HG02938 (cell line): ENCODE measurements around the gene SEMA3G.

Experiments
- ATAC-seq: cut with Tn5 transposase; IDR thresholded peaks from one replicate; pipeline ENCODE4 v1.9.1; 2021; ENCODE audit warnings: mild to moderate bottlenecking, moderate library complexity; ENCODE audit not compliant: unreplicated experiment

SEMA3G gene

DNA sequence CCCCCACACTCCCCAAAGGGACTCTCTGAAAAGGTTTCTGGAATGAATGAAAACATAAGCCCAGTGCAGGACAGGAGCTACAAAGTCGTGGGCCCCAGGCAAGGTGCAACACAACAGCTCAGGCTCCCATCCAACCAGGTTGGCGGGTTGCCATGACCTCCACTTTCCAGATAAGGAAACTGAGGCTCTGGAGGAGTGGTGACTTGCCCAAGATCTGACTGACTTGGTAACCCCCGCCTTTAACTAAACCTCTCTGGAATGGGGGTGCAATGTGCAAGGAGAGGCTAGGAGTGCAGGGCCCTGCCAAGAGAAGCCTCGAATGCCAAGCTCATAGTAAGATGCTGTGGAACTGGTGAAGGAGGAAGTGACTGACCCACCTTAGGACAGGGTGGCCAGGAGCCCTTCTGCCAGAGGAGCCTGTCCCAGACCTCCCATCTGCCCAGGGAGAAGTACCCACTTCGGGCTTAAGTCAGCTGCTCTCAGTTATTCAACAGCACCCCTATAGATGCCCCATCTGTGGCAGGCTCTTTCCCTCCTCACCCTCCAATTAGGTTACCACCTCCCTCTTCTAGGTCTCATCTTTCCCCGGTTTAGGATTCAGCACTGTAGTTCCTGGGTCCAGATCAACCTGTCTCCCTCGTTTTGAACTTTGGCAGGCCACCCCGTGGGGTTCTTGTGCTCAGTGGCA is 9.5 kb upstream of the SEMA3G start:
- no peak for ATAC-seq

DNA sequence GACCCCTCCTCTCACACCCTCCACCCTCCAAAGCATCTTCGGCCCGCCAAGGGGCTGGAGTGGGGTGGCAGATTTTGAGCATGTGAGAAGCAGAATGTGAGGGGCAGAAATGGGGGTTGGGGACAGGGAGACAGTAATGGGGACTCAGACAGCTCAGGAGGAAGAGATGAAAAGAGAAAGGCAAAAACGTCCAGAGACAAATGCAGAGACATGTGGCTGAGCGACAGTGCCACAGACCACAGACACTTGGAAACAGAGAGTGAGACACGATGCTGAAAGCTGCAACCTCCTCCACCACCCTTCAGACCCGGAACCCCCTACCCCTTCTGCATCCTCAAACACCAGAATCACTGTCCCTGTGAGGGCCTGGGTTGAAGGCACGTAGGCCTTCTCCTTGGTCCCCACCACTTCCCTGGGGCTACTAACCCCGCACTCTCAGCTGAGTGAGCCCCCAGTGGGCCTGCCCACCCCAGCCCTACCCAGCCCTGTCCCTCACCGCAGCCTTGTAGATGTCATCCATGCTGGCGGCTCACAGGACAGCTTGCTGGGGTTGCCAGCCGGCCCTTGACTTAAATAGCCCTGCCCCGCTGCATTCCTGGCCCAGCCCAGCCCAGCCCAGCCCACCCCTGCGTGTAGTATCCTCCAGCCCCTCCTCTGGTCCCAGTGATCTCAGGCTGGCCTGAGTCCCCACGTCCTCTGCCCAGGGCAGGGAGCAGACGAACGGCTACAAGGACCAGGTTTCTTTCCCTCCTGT is 8.8 kb upstream of the SEMA3G start, which contains the start of gene TNNC1:
TNNC1 (minus strand) TSS at position 546 of the 754 bp plus-strand sequence; CDS start at position 520, 26 bp downstream.
- no peak for ATAC-seq

GRCh38 chr3:52452570-52453221 is 7.8 kb upstream of the SEMA3G start:
- no peak for ATAC-seq

- ATAC-seq: no peak
Measured at GRCh38 chr3:52452126-52452525, 7.2 kb upstream of the SEMA3G start.

- ATAC-seq: no peak
Measured at GRCh38 chr3:52451237-52452083, 6.6 kb upstream of the SEMA3G start.

DNA sequence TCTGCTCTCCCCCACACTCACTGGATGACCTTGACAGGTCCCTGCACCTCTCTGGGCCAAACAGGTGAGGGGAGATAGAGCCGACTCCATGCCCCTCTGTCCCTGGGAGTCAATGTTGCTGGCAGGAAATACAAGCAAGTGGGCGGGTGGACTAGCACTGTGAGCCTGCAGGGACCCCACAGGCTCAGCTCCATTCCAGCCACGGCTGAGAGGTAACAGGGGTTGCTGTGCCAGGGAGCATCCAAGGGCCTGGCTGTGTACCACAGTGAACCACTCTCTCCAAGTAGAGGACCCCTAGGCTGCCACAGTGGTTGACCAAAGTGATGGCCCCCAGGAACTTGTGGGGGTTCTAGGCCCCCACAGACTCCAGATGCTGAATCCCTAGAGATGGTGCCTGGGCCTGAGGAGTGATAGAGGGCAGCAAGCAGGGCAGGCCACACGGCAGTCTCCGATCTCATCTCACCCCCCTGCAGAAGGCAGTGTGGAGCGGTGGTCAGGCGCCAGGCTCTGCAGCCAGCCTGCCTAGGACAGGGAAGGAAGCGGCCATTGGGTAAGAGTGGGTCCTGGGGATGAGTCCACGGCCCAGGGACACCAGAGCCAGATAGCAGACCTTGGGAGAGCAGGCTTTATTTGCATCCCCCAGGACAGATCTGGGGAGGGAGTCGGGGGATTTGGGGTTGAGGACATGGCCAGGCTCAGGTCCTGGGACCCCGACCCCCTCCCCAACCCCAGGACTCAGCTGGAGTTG is 5.8 kb upstream of the SEMA3G start:
- ATAC-seq: no peak

GRCh38 chr3:52447512-52448355 is 2.8 kb upstream of the SEMA3G start:
- no peak for ATAC-seq

- ATAC-seq: no peak
Measured at GRCh38 chr3:52446631-52447511, 2.0 kb upstream of the SEMA3G start.

- no peak for ATAC-seq
Measured at GRCh38 chr3:52446042-52446441, 1.1 kb upstream of the SEMA3G start.

DNA sequence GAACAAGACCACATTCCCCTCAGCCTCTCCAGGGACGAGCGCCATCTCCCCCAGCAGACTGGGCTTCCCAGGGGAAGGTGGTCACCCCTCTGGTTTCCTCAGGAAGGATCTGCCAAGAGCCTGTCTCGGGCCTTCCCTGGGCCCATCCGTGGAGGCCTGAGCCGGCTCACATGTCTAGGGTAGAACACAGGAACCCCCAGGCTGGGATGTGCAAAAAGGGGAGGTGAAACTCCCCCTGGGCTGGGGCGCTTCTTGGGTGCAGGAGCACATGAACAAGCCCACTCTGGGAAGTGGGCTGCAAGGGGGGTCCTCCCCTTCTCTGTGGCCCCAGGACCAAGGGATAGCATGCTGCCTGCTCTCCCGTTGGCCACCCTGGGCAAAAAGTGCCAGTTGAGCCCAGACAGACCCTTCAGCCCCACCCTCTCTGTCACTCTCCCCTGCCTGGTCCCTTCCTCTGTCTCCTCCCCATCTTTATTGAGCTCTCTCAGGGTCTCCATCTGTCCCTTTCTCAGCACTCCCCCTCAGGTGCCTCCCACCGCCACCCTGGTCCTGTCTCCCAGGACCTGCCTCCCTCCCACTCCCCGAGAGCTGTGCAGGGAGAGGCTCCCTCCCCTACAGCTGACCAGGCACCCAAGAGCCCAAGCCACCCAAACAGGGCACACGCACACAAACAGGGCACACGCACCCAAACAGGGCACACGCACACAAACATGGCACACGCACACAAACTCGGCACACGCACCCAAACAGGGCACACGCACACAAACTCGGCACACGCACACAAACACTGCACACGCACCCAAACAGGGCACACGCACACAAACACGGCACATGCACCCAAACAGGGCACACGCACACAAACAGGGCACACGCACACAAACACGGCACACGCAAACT is 864 bp downstream of the SEMA3G start:
- ATAC-seq: no peak

DNA sequence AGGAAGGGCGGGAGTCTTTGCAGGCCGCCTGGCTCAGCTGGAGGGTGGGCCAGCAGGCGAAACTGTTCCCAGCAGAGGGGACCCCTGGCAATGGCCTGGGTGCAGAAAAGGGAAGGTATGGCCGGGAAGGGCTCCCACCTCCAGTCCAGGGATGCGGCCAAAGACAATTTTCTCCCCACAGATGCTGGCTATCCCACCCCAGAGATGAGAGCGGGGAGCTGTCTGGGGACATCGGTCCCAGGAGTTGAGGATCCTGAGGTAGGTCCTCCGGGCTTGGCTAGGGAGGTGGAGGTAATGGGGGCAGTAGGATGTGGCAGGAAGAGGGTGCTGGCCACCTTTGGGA is 1.7 kb downstream of the SEMA3G start:
- no peak for ATAC-seq

DNA sequence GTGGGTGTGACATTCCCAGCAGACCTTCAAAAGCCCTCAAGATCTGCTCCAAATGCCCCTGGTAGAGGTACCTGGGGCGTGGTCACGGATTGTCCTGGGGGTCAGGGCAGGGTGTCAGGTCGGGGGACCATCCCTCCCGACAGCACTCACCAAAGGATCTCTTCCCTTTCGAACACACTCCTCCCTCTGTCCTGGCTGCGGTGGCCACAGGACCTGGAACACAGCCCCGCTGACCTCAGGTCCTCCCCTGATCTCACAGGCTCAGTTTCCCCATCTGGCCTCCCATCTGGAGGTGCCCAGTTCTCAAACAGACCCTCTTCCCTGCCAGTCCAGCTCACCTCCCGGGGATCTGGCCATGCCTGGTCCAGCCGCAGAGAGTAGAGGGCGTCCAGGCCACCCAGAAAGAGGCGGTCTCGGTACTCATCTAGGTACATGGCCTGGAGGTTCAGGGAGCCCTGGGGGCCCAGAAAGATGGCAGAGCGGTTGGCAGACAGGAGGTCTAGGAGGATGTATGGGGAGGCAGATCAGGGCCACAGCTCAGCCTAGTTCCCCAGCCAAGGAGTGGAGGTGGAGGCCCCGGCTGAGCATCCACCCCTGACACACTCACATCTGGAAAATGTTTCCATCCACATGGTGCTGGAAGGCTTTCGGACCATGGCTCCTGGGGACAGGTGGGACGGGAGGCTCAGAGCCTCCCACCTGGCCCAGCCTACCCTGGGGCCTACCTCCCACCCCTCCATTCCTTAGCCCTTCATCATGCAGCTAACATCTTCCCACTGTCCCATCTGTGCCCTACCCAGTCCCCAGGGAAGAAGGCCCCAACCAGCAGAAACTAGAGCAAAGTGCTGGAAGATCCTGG is 2.3 kb downstream of the SEMA3G start:
- ATAC-seq: no peak

DNA sequence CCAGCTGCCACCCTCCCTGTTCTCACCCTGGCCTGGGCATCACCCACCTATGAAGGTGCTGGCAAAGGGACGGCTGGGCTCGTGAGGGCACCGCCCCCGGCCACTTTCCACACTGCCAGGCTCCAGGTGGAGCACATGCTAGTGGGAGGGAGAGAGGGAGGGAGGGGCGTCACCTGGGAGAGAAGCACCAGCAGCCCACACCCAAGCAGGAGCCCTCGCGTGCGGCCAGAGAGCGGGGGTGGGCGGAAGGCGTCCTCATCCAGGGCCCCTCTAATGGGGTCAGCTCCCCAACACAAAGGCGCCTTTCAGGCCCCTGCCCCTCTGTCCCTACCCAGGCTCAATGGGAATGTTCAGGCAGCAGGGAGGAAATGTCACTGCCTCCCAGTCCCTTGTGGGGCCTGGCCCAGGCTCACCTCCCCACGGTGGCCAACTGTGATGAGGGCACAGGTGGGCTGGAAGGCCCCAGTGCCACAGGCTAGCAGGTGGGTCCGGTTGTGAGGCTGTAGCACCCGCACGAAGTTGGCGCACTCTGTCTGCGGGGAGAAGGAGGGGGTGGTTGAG is 3.1 kb downstream of the SEMA3G start:
- no peak for ATAC-seq

DNA sequence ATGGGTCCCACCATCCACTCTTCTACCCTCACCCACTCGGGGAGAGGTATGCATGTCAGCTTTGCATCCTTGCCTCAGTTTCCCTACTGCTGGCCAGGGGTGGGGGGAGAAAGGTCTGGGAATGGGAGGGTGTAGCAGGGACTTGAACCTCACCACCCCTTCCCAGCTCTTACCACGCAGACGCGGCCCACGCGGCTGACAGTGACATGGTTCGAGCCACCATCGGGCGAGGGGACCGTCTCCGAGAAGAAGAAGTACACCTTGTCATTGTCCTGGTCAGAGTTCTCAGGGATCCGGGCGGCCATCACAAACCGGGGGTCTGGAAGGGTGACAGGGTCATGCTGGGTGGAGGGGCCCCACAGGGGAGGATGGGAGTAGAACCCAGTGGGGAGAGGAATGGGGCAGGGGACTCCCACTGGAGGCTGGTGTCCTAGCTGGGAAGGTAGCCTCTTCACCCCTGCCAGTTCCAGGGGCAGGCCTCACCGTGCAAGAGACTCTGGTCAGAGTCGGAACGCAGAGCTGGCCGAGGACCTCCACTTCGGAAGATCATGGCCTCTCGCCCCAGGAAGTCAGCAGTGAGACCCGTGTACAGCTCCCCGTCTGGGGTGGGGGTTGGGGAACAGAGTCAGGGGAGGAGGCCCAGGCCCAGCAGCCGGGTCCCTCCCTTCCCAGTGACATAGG is 3.7 kb downstream of the SEMA3G start:
- no peak for ATAC-seq

- ATAC-seq: no peak
Measured at GRCh38 chr3:52440671-52441070, 4.2 kb downstream of the SEMA3G start.

- ATAC-seq: no peak
Measured at GRCh38 chr3:52440249-52440551, 4.7 kb downstream of the SEMA3G start.
